NCI-H82 treated with DMSO at 0.1 percent for 48 hours (cell line): ENCODE results near the gene URB1.
"Not testable (repeated sequence)": the region's sequence is repeated elsewhere in the genome, so short reads cannot be mapped to it uniquely, and the experiment has no call there.

Experiments
- DNase-seq: peaks from one replicate; lab custom pipeline; 2025; ENCODE audit not compliant: unreplicated experiment; lab: John Stamatoyannopoulos, UW

The URB1 gene

GRCh38 chr21:32413015-32413504 is 20.2 kb upstream of the URB1 start:
- DNase-seq: no peak

- no peak for DNase-seq
Observed at GRCh38 chr21:32412162-32413014, 19.6 kb upstream of the URB1 start, which contains the start of gene EVA1C. EVA1C (plus strand) TSS chr21:32412706; CDS start chr21:32412854, 148 bp downstream.

GRCh38 chr21:32411350-32412161 is 18.7 kb upstream of the URB1 start:
- DNase-seq: no peak

GRCh38 chr21:32410916-32411315 is 18.1 kb upstream of the URB1 start:
- no peak for DNase-seq

- no peak for DNase-seq
Observed at GRCh38 chr21:32410291-32410690, 17.5 kb upstream of the URB1 start.

- DNase-seq: no peak
Observed at GRCh38 chr21:32406405-32406804, 13.6 kb upstream of the URB1 start.

GRCh38 chr21:32403201-32403777 is 10.5 kb upstream of the URB1 start:
- DNase-seq: peak; percentile 47

GRCh38 chr21:32393677-32394001 is 827 bp upstream of the URB1 start:
- no peak for DNase-seq

- DNase-seq: no peak
Observed at GRCh38 chr21:32392299-32392879, 423 bp downstream of the URB1 start.

GRCh38 chr21:32391755-32392154 is 1.1 kb downstream of the URB1 start:
- DNase-seq: no peak

GRCh38 chr21:32390537-32391224 is 2.1 kb downstream of the URB1 start:
- not testable (repeated sequence) for DNase-seq

- DNase-seq: no peak
Observed at GRCh38 chr21:32389337-32390015, 3.3 kb downstream of the URB1 start.

- no peak for DNase-seq
Observed at GRCh38 chr21:32388306-32388705, 4.5 kb downstream of the URB1 start.

- no peak for DNase-seq
Observed at GRCh38 chr21:32387151-32387550, 5.7 kb downstream of the URB1 start.

- DNase-seq: no peak
Observed at GRCh38 chr21:32386195-32386870, 6.5 kb downstream of the URB1 start.

- no peak for DNase-seq
Observed at GRCh38 chr21:32383812-32384211, 9.0 kb downstream of the URB1 start.

- no peak for DNase-seq
Observed at GRCh38 chr21:32382108-32382644, 10.6 kb downstream of the URB1 start.

- no peak for DNase-seq
Observed at GRCh38 chr21:32381571-32381970, 11.2 kb downstream of the URB1 start.

GRCh38 chr21:32380940-32381339 is 11.9 kb downstream of the URB1 start:
- no peak for DNase-seq
